HG03469 (cell line): ENCODE measurements around the gene CYP27C1.

ENCODE experiments used
- ATAC-seq: cut with Tn5 transposase; IDR thresholded peaks from one replicate; pipeline ENCODE4 v1.9.1; 2021; ENCODE audit warnings: mild to moderate bottlenecking, moderate library complexity, moderate number of reproducible peaks; ENCODE audit not compliant: unreplicated experiment

The CYP27C1 gene

DNA sequence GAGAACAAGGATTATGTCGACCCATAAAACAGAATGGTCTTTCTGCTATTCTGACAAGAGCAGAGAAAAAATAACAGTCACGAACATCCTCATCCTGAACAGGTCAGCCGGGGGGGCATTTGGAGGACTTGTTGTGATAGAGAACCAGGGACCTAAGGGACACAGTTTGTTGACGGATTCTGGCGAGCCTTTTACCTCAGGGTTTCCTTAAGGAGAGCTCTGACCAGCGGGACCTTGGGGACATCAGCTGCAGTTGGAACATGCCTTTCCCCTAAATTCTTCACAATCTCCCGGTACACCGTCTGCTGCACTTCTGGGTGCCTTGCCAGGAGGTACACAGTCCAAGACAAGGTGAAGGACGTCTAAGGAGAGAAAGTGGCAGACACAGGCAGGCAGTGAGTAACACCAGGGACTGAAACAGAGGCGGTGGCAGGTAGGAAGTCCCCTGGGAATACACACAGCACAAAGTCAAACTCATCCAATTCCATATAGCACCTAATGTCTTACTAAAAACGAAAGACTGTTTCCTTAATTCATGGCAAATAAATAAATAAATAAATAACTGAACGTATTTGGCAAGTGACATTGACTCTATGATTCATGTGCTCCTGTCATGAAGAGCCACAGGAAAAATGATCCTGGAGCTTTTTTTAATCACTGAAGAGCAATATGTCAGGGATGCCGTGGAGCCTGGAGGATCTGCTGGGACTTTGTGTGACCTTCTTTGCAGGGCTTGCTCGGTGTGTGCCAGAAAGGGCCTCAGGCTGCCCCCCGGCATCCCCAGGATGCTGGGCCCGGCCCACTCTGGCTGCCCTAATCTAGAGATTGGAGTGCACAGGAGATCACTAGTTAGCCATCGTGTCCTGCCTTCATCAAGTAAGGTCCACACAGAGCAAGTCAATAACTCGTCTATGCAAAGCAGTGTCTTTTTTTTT, 24.7 kb downstream of the CYP27C1 start:
- ATAC-seq: no peak

DNA sequence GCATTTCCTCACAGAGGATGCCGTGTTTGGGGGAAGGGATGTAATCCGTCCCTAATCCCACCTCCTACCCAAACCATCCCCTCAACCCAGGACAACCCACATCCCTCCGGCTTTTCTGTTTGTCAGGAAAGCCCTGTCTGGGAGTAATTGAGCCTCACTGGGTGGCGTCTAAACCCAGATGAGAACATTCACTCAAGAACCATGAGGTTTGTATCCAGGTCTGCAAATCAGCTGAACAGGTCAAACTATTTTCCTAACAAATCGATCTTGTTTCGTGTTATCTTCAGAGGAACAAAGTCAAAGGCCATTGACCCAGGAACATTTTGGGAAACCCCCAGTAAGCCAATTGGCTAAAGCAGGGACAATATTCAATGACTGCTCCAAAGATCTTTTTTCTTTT, 25.7 kb downstream of the CYP27C1 start:
- no peak for ATAC-seq

DNA sequence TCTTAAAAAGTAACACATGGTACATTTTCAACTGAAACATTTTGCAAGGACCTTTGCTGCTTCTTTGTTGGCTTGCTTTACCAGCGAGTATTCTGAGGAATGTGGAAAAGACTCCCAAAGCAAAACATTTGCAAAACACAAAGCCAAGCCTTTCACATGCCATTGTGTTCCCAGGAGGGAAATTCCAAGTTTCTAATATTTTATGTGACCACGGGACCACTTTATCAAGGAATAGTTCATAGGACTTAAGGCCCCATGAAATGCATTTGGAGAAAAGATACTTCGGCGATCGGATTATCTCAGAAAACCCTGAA, 26.2 kb downstream of the CYP27C1 start:
- ATAC-seq: no peak

DNA sequence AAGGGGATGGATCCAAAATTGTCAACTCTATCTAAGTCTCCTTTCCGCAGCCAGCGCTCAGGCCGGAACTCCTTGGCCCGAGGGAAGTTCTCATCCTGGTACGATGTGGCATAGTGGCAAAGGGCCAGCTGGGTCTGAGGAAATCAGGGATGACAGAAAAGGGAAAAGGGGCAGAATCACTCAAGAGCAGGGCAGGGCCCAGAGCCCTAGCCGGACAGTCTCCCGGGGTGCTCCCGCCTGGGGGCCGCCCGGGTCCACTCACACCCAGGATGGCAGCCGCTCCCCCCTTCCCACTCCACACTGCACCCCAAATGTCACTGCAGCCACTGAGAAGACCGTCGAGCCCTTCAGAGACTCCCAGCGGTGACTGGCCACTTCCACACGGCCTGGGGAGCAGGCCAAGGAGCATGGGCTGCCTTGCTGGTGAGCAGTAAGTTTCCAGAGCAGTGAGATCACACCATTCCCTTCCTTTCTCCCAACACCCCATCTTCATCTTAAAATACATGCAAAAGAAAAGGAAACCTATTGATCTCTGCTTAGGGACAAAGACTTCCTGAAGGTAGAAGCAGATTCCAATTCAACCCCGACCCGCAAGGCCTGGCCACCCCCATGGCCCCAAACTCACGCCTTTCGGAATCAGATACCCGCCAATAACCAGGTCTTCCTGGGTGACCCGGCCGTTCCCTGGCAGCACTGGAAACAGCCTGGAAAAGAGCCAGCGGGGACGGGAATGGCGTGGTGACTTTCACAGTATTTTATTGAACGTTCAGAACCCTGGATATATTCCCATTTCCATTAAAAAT, 26.7 kb downstream of the CYP27C1 start:
- ATAC-seq: no peak

DNA sequence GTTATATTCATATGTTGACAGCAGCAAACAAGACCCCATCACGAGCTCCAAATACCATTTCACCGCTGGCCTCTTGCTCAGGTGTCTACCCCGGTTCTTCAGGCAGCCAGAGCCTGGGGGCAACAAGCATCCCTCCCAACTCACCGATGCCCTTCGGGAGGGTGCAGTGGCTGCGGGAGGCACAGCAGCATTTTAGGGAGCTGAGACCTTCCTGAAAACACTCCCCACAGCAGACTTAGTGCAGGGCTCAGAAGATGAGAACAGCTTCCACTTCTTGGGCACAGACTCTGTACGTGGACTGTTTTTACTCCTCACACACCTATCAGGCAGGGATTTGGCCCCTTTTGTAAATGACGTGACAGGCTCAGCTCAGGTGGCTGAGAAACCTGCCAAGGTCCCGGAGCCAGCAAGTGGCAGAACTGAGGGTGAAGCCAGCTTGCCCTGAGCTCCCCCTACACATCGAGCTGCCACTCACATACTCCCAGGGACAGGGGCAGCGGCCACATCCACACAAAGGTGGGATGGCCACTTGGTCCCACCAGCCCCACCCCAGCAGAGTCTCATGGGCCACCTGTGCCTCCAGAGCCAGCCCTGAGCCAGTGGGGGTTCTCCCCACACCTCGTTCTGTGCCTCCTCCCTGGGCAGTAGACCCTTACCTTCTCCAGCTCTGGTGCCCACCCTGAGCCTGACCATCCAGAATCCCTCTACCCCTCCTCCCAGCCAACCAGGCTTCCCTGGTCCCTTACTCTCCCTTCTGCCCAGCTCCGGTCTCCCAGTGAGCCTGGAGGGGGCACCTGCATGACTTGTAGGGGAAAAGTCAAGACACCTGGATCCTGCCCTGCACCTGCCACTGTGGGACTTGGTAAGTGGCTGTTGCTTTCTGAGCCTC, 28.5 kb downstream of the CYP27C1 start:
- no peak for ATAC-seq

DNA sequence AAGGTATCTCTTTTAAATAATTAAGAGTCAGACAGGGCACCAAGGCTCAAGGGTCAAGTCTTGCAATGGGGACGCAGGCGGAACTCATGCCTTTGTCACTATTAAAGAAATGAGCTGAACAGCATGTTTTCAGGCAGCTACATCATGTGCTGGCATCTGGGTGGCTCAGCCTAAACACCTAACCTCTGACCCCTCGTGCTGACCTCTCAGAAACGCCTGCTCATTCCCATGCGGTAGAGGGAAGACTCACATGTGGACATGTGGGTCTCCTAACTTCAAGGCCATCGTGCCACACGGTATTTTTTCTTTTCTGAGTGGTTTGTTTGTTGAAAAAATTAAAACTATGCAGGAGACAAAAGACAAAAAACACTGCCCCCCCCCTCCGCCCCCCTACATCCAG, 31.3 kb downstream of the CYP27C1 start:
- no peak for ATAC-seq

DNA sequence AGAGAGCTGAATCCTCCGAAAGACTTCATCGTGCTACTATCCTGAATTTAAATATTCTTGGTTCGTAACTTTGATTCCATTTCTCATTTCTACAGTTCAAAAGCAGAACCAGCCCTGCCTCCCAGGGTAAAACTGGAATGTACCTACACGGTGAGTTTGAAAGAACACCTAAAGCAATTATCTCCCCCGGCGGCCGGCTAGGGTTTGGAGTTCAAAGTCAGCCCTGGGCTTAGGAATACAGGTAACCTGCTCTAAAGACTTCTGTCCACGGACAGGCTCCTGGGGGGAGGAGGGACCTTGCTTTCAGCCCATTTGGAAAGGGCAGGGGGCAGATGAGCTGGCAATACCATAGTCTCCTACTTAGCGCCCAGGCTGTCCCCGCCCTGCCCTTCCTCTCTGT, 32.3 kb downstream of the CYP27C1 start:
- ATAC-seq: no peak

DNA sequence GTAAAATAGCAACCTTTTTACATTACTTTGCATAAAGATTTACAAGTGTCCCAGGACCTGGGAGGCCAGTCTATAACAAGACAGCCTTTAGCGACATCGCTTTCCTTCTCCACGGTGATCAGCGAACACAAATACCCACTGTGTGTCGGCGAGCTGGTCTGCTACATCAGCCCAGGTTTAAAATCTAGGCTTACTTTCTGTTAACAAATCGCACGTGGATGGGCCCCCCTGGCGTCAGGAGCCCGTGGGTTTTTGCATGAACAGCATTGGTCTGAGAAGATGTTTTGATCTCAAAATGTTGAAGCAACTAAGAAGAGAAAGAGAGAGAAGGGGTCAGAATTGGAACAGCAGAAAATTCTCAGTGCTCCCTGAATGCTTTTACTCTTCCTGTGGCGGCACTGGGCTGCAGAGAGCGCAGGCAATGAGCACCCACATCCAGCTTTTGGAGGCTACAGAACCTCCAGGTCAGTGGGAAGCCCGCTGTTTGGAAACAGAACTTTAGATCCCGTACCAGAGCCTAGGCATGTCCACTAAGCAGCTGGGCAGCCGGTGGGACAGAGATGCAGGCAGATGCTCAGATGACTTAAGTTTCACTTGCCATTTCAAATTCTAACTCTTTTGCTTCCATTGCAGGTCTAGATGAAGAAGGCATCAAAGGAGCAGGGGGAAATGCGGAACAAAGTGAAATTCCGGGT, 32.9 kb downstream of the CYP27C1 start:
- no peak for ATAC-seq

DNA sequence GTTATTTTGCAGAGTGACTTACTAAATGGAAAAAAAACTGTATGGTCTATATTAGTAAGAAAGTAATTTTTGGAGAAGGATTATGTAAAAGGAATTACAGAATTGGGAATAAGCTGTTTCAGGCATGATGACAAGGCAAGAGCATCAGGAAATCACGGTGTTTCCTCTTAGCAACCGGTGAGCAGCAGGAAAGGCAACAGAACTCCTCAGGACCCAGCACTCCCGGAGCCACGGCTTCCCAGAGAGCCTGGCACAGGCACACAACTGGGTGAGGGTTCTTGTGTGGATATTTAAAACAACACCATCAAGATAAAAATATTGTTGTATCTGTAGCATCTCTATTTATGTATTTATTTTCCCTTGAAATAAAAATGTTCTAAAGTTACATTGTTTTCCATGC, 34.4 kb downstream of the CYP27C1 start:
- no peak for ATAC-seq

DNA sequence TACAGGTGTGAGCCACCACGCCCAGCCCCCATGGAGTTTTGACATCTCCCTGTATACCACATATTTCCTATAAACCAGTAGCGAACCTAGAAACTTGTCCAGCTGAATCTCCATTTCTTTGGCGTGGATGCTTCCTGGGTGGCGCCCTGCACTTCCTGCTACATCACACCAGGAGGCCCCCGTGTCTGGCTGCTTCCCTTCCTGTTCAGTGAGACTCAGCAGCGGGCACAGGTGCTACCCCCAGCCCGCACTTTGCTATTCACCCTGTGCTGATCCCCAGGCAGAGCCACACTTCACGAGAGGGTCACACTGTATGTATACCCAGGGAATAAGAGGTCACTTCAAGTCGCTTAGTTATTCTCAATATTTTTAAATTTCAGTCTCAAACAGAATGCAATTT, 35.0 kb downstream of the CYP27C1 start:
- no peak for ATAC-seq

DNA sequence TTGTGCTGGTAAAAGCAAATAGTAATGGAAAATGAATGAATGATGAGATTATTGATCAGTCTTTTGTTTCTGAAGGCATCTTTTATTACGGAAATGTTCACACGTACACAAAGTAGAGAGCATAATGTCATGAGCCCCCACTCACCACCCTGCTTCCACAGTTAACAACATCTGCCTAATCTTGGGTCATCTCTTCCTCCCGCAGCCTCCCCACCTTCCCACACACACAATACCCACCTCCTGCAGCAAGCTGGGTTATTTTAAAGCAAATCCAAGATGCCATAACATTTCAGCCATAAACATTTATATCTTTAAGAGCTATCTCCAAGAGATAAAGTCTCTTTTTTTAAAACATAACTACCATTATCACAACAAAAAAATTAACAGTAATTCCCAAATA, 36.3 kb downstream of the CYP27C1 start:
- ATAC-seq: no peak

DNA sequence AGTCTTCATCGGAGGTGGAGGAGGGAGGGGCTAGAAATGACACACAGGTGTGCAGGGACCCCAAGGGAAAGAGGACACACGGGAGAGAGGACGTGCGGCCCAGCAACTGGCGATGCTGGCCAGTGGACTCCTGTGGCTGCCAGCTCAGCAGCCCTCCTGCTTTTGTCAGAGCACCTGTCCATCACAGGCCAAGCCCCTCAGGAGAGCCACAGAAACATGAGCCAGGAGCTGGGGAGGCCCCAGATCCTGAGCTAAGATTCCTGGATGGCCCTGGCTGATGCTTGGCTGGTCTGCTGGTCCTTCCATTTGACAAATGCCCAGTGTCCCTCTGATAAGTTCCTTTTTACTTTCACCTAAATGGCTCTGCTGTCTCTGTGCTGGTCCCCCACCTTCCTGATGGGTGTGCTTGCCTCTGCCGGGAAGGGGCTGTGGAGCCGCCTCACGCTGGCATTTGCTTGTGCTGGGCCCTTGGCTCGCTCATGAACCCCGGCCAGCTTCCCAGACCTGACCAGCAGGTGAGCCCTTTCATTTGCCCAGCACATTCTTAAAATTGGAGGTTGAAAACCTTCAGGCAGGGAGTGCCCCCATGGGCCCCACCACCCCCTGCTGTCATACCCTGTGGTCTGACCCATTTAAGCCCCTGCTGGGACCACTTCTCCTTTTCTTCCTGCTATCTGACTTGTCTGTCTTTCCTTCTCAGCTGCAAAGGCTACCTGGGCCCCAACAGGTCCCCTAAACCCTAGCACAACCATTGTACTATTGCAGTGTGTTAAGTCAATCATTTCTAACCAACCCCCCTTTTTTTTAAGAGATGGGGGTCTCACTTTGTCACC, 37.3 kb downstream of the CYP27C1 start:
- ATAC-seq: no peak

DNA sequence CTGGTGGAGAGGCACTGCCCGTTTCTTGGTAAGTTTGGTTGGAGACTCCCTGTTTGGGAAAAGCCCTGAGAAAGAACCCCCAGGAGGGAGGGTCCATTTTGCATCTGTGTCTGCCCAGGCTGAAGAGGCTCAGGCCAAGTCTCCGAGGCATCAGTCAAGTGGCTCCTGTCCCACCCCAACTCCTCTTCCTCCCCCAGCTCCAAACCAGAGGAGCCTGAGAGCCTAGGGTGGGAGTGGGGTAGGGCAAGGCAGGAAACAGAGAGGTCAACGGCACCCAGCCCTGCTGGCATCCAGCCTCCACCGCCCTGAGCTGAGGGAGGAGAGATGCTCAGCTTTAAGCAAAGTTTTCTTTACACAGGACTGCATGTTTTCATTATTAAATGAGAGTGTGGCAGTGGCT, 38.2 kb downstream of the CYP27C1 start:
- ATAC-seq: no peak

DNA sequence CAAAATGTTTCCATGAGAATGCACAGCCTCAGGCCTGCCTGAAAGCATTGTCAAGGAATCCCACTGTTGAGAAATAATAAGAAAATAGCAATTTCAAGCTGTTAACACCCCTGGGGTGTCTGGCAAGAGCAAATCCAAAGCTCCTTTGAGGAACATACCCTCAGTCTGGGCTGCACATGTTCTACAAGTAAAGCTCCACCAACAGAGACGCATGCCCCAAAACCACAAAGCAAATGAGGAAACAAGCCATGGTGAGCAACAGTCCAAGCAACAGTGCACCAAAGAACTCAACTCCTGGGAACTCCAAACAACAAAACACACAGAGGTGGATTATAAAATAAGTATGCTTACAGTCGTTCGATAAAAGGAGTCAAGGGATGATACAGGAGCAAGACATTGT, 40.3 kb downstream of the CYP27C1 start:
- no peak for ATAC-seq

DNA sequence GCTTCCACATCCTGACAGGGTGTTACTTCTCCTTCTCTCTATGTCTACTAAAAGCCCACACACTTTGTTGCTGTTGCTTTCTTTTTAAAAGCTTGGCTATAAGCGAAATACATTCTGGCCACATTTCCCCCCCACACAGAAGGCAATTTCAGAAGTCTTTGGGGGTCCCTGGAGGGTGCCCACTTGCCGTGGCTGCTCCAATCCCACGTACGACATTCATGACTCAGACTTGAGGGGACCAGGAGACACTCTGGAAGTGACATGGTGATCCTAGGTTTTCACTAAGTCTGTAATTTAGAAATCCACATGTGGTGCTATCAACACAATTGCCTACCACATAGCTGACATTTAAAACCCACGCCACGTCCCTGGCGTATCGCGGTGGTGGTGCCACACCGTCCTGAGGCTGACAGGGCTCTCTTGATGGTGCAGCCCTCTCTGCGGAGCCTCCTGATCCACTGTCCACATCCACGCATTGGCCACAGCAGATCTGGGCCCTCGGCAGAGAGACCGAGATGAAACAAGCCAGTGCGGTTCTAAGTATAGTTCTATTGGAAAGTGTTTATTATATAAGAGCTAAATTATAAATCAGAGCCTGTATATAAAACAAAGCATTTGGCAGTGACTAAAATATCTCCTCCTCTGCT, 42.4 kb downstream of the CYP27C1 start:
- no peak for ATAC-seq

DNA sequence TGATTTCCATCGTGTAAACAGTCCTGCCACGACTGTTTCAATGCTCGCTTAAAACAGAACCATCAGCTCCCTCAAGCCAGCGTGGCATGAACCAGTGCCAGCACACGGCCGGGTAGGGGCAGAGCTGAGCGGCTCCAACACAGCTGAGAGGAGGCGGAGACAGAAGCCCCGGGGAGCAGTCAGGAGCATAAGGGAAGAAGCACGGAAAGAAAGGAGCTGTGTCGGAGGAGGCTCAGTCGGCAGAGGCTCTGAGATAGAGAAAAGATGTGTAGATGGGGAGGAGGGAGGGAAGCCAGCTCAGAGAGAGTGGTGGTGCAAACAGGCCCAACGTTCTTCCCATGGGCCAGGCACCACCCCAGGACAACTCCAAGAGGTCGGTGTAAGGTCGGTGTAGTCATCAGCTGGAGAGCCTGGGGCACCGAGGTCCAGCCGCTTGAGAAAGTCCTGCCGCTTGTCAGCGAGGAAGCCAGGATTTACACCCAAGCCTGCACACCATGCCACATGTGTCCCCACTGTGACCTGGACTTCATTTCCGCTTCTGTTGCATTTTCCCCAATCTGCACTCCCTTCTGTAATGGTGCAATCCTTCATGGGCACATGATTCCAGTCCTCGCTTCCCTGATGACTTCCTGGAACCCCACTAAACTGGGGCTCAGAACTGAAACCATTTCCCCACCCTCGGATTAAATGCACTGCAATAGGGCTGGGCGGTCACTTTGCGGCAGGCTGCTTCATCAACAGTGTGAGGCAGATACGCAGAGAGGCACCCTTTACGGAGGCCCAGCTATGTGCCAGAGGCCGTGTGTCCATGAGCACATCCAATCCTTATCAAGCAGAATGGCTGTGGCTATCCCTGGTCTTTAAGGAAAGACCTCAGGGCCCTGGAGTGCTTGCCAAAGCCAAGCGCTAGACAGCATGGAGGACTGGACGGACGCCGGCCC, 43.5 kb downstream of the CYP27C1 start:
- ATAC-seq: no peak

DNA sequence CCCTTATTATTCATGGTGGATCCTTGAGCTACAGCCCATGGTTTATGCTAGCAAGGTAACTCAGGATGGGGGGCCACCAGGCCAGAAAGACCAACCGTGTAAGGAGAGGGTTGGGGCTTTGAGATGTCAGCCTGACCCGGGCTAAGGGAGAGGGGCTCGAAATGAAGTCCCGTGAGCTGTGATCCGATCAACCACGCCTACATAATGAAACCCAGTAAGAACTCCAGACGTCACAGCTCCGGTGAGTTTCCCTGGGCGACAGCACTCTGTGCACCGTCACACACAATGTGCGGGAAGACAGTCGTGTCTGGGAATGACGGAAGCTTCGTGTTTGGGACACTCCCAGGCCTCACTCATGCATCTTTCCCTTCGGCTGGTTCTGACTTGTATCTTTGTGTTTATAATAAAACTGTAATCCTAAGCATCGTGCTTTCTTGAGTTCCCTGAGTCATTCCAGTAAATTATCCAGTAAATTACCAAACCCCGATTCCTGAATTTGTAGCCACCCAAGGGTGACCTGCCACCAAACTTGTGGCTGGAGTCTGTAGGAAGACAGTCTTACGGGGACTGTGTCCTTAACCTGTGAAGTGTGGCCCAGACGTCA, 44.2 kb downstream of the CYP27C1 start:
- no peak for ATAC-seq
